CD4-positive, CD25-positive, alpha-beta regulatory T cell (primary cell): ENCODE measurements around the gene ERBB4. TPM values are rescaled to one million over a fixed set of nuclear protein-coding genes. Genes with fewer than 3 reads are reported as not detected.

ENCODE experiments used
- ATAC-seq, 2 donors: fragments of 150-1000 bp; cut with Tn5 transposase; one replicate each; pipeline ENCODE4 v1.10.0; 2021; ENCODE audit warnings: low read depth in 2 of 2, moderate number of reproducible peaks in 2 of 2, moderate library complexity in 1 of 2
- DNase-seq, 3 donors: peaks; one replicate each; pipeline versions ENCODE4 v3.0.0 to v3.0.0-alpha.2; 2012 to 2022; ENCODE audit warnings: mixed read lengths in 1 of 3
- H3K27ac ChIP-seq: one replicate; pipeline ENCODE4 v1.7.0; 2013; ENCODE audit warnings: mild to moderate bottlenecking, low read length; ENCODE audit not compliant: insufficient read depth, poor library complexity, severe bottlenecking
- H3K27me3 ChIP-seq: one replicate; pipeline ENCODE4 v1.7.0; 2013; ENCODE audit warnings: low read length; ENCODE audit not compliant: control insufficient read depth, insufficient read depth
- H3K36me3 ChIP-seq: one replicate; pipeline ENCODE4 v1.7.0; 2013; ENCODE audit warnings: mild to moderate bottlenecking, low read length, moderate library complexity; ENCODE audit not compliant: control insufficient read depth, insufficient read depth
- H3K4me1 ChIP-seq: 2 replicates; pipeline ENCODE4 v1.7.0; 2013; ENCODE audit warnings: mild to moderate bottlenecking, low read length; ENCODE audit not compliant: insufficient read depth, control insufficient read depth, poor library complexity, severe bottlenecking
- H3K4me3 ChIP-seq: one replicate; pipeline ENCODE4 v1.7.0; 2013; ENCODE audit warnings: low read depth, mild to moderate bottlenecking, low read length, moderate library complexity
- H3K9me3 ChIP-seq, 2 experiments: 1 replicate in 1 of 2; 2 replicates in 1 of 2; pipeline ENCODE4 v1.7.0; 2013; ENCODE audit warnings: low read length in 2 of 2, mild to moderate bottlenecking in 1 of 2, moderate library complexity in 1 of 2; ENCODE audit not compliant: control insufficient read depth in 2 of 2
- H3K27ac Mint-ChIP-seq, 3 donors: one replicate each; pipeline ENCODE4 v1.8.0; 2020 to 2022; ENCODE audit warnings: mild to moderate bottlenecking in 3 of 3, mixed read lengths in 3 of 3, moderate library complexity in 2 of 3
- H3K27me3 Mint-ChIP-seq: one replicate; pipeline ENCODE4 v1.8.0; 2022; ENCODE audit warnings: mild to moderate bottlenecking, mixed read lengths
- H3K36me3 Mint-ChIP-seq: one replicate; pipeline ENCODE4 v1.8.0; 2020; ENCODE audit warnings: mixed read lengths
- H3K4me1 Mint-ChIP-seq, 4 donors: one replicate each; pipeline ENCODE4 v1.8.0; 2020 to 2022; ENCODE audit warnings: mixed read lengths in 4 of 4, mild to moderate bottlenecking in 1 of 4
- H3K4me3 Mint-ChIP-seq, 4 donors: one replicate each; pipeline ENCODE4 v1.8.0; 2020 to 2022; ENCODE audit warnings: mild to moderate bottlenecking in 4 of 4, mixed read lengths in 4 of 4, moderate library complexity in 3 of 4
- H3K9me3 Mint-ChIP-seq, 7 donors: one replicate each; pipeline ENCODE4 v1.8.0; 2020 to 2022; ENCODE audit warnings: mixed read lengths in 7 of 7, mild to moderate bottlenecking in 3 of 7, moderate library complexity in 2 of 7
- polyA plus RNA-seq, 4 donors: library from polyadenylated mRNA; unstranded; fragments of 300-500 nt; fragmentation: Illumina TruSeq; gene quantifications; one replicate each; pipeline ENCODE4 v1.2.3, GENCODE V29; 2021
- total RNA-seq: library from RNA; stranded (reverse); gene quantifications from one replicate; pipeline ENCODE4 v1.2.3, GENCODE V29; 2022

Gene ERBB4
- total and polyA plus RNA-seq, 5 donors from 2014 or later: not detected

GRCh38 chr2:212408524-212408923, 130.1 kb downstream of the ERBB4 start:
- Mint-ChIP-seq H3K27me3 (peaks cover 5% of the 10 kb centered on the region), H3K4me3 (no peak overlapping the region), H3K4me1 (no peaks in the 10 kb centered on the region), H3K9me3 (peaks cover 0 to 8% (median 3%) of the 10 kb centered on the region in 7 donors), H3K27ac (no peak overlapping the region), H3K36me3 (no peaks in the 10 kb centered on the region)
- DNase-seq: no peak
- no peak overlapping the region for H3K27ac ChIP-seq
- H3K4me3 ChIP-seq: no peak overlapping the region
- ATAC-seq: no peak
- no peaks in the 10 kb centered on the region for H3K36me3 ChIP-seq
- no peaks in the 10 kb centered on the region for H3K9me3 ChIP-seq
- no peaks in the 10 kb centered on the region for H3K27me3 ChIP-seq
- no peaks in the 10 kb centered on the region for H3K4me1 ChIP-seq

GRCh38 chr2:212406716-212407115, 131.9 kb downstream of the ERBB4 start:
- DNase-seq (no peak), ATAC-seq (no peak)
- Histone ChIP-seq H3K4me1 (no peaks in the 10 kb centered on the region), H3K9me3 (no peaks in the 10 kb centered on the region), H3K27me3 (no peaks in the 10 kb centered on the region), H3K27ac (no peak overlapping the region), H3K4me3 (no peak overlapping the region), H3K36me3 (no peaks in the 10 kb centered on the region)
- H3K9me3 Mint-ChIP-seq: peaks cover 0 to 6% (median under 1%) of the 10 kb centered on the region in 7 donors
- no peaks in the 10 kb centered on the region for H3K4me1 Mint-ChIP-seq
- no peak overlapping the region for H3K4me3 Mint-ChIP-seq
- H3K27me3 Mint-ChIP-seq: peaks cover 5% of the 10 kb centered on the region
- H3K27ac Mint-ChIP-seq: no peak overlapping the region
- no peaks in the 10 kb centered on the region for H3K36me3 Mint-ChIP-seq

- Mint-ChIP-seq H3K27me3 (peaks cover 5% of the 10 kb centered on the region), H3K36me3 (no peaks in the 10 kb centered on the region), H3K27ac (no peak overlapping the region), H3K4me3 (no peak overlapping the region), H3K4me1 (no peaks in the 10 kb centered on the region), H3K9me3 (peaks cover 0 to 6% (median 4%) of the 10 kb centered on the region in 7 donors)
- Histone ChIP-seq H3K9me3 (no peaks in the 10 kb centered on the region), H3K27ac (no peak overlapping the region), H3K27me3 (no peaks in the 10 kb centered on the region), H3K4me1 (no peaks in the 10 kb centered on the region), H3K4me3 (no peak overlapping the region), H3K36me3 (no peaks in the 10 kb centered on the region)
- ATAC-seq (no peak), DNase-seq (no peak)
Measured at GRCh38 chr2:212402316-212402715, 136.3 kb downstream of the ERBB4 start.

GRCh38 chr2:212398316-212398715, 140.3 kb downstream of the ERBB4 start:
- peaks cover 0 to 4% (median 0%) of the 10 kb centered on the region in 7 donors for H3K9me3 Mint-ChIP-seq
- no peak overlapping the region for H3K27ac Mint-ChIP-seq
- H3K36me3 Mint-ChIP-seq: no peaks in the 10 kb centered on the region
- H3K4me1 ChIP-seq: no peaks in the 10 kb centered on the region
- no peaks in the 10 kb centered on the region for H3K27me3 ChIP-seq
- ATAC-seq: no peak
- no peaks in the 10 kb centered on the region for H3K36me3 ChIP-seq
- no peak overlapping the region for H3K4me3 Mint-ChIP-seq
- H3K4me1 Mint-ChIP-seq: no peaks in the 10 kb centered on the region
- no peak overlapping the region for H3K27ac ChIP-seq
- no peaks in the 10 kb centered on the region for H3K27me3 Mint-ChIP-seq
- no peak overlapping the region for H3K4me3 ChIP-seq
- no peak for DNase-seq
- H3K9me3 ChIP-seq: no peaks in the 10 kb centered on the region

GRCh38 chr2:212392544-212392943, 146.1 kb downstream of the ERBB4 start:
- Mint-ChIP-seq H3K9me3 (no peaks in the 10 kb centered on the region), H3K36me3 (no peaks in the 10 kb centered on the region), H3K4me1 (no peaks in the 10 kb centered on the region), H3K27me3 (no peaks in the 10 kb centered on the region), H3K4me3 (no peak overlapping the region), H3K27ac (no peak overlapping the region)
- Histone ChIP-seq H3K36me3 (no peaks in the 10 kb centered on the region), H3K27ac (no peak overlapping the region), H3K4me1 (no peaks in the 10 kb centered on the region), H3K4me3 (no peak overlapping the region), H3K27me3 (no peaks in the 10 kb centered on the region), H3K9me3 (no peaks in the 10 kb centered on the region)
- ATAC-seq: no peak
- no peak for DNase-seq

GRCh38 chr2:212392043-212392442, 146.6 kb downstream of the ERBB4 start:
- Histone ChIP-seq H3K9me3 (no peaks in the 10 kb centered on the region), H3K36me3 (no peaks in the 10 kb centered on the region), H3K4me1 (no peaks in the 10 kb centered on the region), H3K27ac (no peak overlapping the region), H3K4me3 (no peak overlapping the region), H3K27me3 (no peaks in the 10 kb centered on the region)
- Mint-ChIP-seq H3K9me3 (no peaks in the 10 kb centered on the region), H3K4me3 (no peak overlapping the region), H3K27ac (no peak overlapping the region), H3K27me3 (no peaks in the 10 kb centered on the region), H3K4me1 (no peaks in the 10 kb centered on the region), H3K36me3 (no peaks in the 10 kb centered on the region)
- ATAC-seq (no peak), DNase-seq (no peak)

GRCh38 chr2:212387146-212387545, 151.5 kb downstream of the ERBB4 start:
- Mint-ChIP-seq H3K4me3 (no peak overlapping the region), H3K9me3 (peaks cover 0 to 4% (median 0%) of the 10 kb centered on the region in 7 donors), H3K36me3 (no peaks in the 10 kb centered on the region), H3K27me3 (no peaks in the 10 kb centered on the region), H3K4me1 (no peaks in the 10 kb centered on the region), H3K27ac (no peak overlapping the region)
- ATAC-seq (no peak), DNase-seq (no peak)
- H3K9me3 ChIP-seq: no peaks in the 10 kb centered on the region
- H3K4me3 ChIP-seq: no peak overlapping the region
- no peak overlapping the region for H3K27ac ChIP-seq
- H3K36me3 ChIP-seq: no peaks in the 10 kb centered on the region
- H3K27me3 ChIP-seq: no peaks in the 10 kb centered on the region
- H3K4me1 ChIP-seq: no peaks in the 10 kb centered on the region

GRCh38 chr2:212385241-212385640, 153.4 kb downstream of the ERBB4 start:
- H3K4me3 Mint-ChIP-seq: no peak overlapping the region
- no peaks in the 10 kb centered on the region for H3K4me1 ChIP-seq
- H3K27me3 Mint-ChIP-seq: no peaks in the 10 kb centered on the region
- no peak overlapping the region for H3K27ac ChIP-seq
- no peaks in the 10 kb centered on the region for H3K36me3 ChIP-seq
- H3K27ac Mint-ChIP-seq: no peak overlapping the region
- H3K4me3 ChIP-seq: no peak overlapping the region
- H3K9me3 Mint-ChIP-seq: peaks cover 0 to 4% (median 0%) of the 10 kb centered on the region in 7 donors
- DNase-seq (no peak), ATAC-seq (no peak)
- H3K9me3 ChIP-seq: no peaks in the 10 kb centered on the region
- no peaks in the 10 kb centered on the region for H3K4me1 Mint-ChIP-seq
- H3K27me3 ChIP-seq: no peaks in the 10 kb centered on the region
- H3K36me3 Mint-ChIP-seq: no peaks in the 10 kb centered on the region
